Keratinocyte (primary cell): Measurements from ENCODE around the gene TOP2A. TPM values are rescaled to one million over a fixed set of nuclear protein-coding genes. Genes with fewer than 3 reads are reported as not detected.

Experiments
- DNase-seq: peaks from one replicate; pipeline ENCODE4 v3.0.0-alpha.2; 2011; ENCODE audit warnings: low read depth, missing footprints, low spot score
- FAIRE-seq: peaks from 2 replicates; lab custom pipeline; 2011; peaks lifted over from hg19 to GRCh38; lab: Jason Lieb, UNC
- H2AFZ ChIP-seq: 2 replicates; pipeline ENCODE4 v1.6.0; 2012; ENCODE audit warnings: low read length, control low read depth, inconsistent platforms; ENCODE audit not compliant: control insufficient read depth
- H3K27ac ChIP-seq: 2 replicates; pipeline ENCODE4 v1.5.1; 2011; ENCODE audit warnings: low read length; ENCODE audit not compliant: control insufficient read depth, insufficient read depth
- H3K27me3 ChIP-seq: 3 replicates; pipeline ENCODE4 v1.6.0; 2011; ENCODE audit warnings: low read length; ENCODE audit not compliant: control insufficient read depth, insufficient read depth; ENCODE audit errors: extremely low read depth
- H3K36me3 ChIP-seq, 2 experiments: 2 replicates in 1 of 2; 3 replicates in 1 of 2; pipeline ENCODE4 v1.5.1; 2011; ENCODE audit warnings: low read length in 2 of 2, mild to moderate bottlenecking in 1 of 2; ENCODE audit not compliant: control insufficient read depth in 2 of 2, insufficient read depth in 2 of 2; ENCODE audit errors: extremely low read depth in 1 of 2
- H3K4me1 ChIP-seq: 3 replicates; pipeline ENCODE4 v1.5.1; 2011; ENCODE audit warnings: low read length; ENCODE audit not compliant: control insufficient read depth, insufficient read depth; ENCODE audit errors: extremely low read depth
- H3K4me2 ChIP-seq: 3 replicates; pipeline ENCODE4 v1.6.0; 2011; ENCODE audit warnings: low read depth, low read length; ENCODE audit not compliant: control insufficient read depth, insufficient read depth; ENCODE audit errors: extremely low read depth
- H3K4me3 ChIP-seq, 3 experiments: fragments of 200-600 bp in 1 of 3; sonication (generic) in 1 of 3; 2 replicates in 2 of 3; 3 replicates in 1 of 3; pipeline ENCODE4 v1.5.1; 2011 to 2016; ENCODE audit warnings: low read length in 3 of 3, mild to moderate bottlenecking in 3 of 3, control low read depth in 2 of 3, inconsistent platforms in 1 of 3, low read depth in 1 of 3, mixed read lengths in 1 of 3, mixed run types in 1 of 3, moderate library complexity in 1 of 3; ENCODE audit not compliant: control insufficient read depth in 2 of 3, insufficient read depth in 2 of 3; ENCODE audit errors: extremely low read depth in 1 of 3
- H3K79me2 ChIP-seq: 2 replicates; pipeline ENCODE4 v1.6.0; 2012; ENCODE audit warnings: low read length; ENCODE audit not compliant: control insufficient read depth, insufficient read depth
- H3K9ac ChIP-seq: 3 replicates; pipeline ENCODE4 v1.6.0; 2011; ENCODE audit warnings: low read length; ENCODE audit not compliant: control insufficient read depth, insufficient read depth; ENCODE audit errors: extremely low read depth
- H3K9me1 ChIP-seq: 3 replicates; pipeline ENCODE4 v1.6.0; 2011; ENCODE audit warnings: low read length; ENCODE audit not compliant: control insufficient read depth, insufficient read depth; ENCODE audit errors: extremely low read depth
- H3K9me3 ChIP-seq: 2 replicates; pipeline ENCODE4 v1.5.1; 2012; ENCODE audit warnings: low read depth, low read length; ENCODE audit not compliant: control insufficient read depth
- H4K20me1 ChIP-seq: 3 replicates; pipeline ENCODE4 v1.6.0; 2011; ENCODE audit warnings: low read length; ENCODE audit not compliant: control insufficient read depth, insufficient read depth; ENCODE audit errors: extremely low read depth
- EZH2 ChIP-seq: IDR thresholded peaks from one replicate; pipeline ENCODE4 v1.6.1; 2012; ENCODE audit warnings: inconsistent platforms, mild to moderate bottlenecking, low read length, moderate library complexity
- dilution Hi-C: fragments of 300-500 bp; cut with MboI; formaldehyde crosslinking; loops from one replicate; pipeline ENCODE4 v1.7.0; 2020; ENCODE audit warnings: low sequenced_read_pairs; ENCODE audit not compliant: extremely low pct_ligation_motif_present
- polyA plus RNA-seq, 5 experiments: library from polyadenylated mRNA; depleted of rRNA in 3 of 5; stranded (reverse) in 3 of 5; stranded (forward) in 1 of 5; unstranded in 1 of 5; fragments of >200 nt; gene quantifications; 1 replicate in 1 of 5; 2 replicates in 3 of 5; 3 replicates in 1 of 5; pipeline versions ENCODE4 v1.2.1 to v1.2.3, GENCODE V29; 2011 to 2012; ENCODE audit warnings: missing spikeins in 2 of 5, low read depth in 1 of 5, low replicate concordance in 1 of 5
- TF ChIP-seq, protein P1 (sequence below), 3 experiments: IDR thresholded peaks in 1 of 3; conservative IDR thresholded peaks in 1 of 3; optimal IDR thresholded peaks in 1 of 3; 2 replicates in 2 of 3; 3 replicates in 1 of 3; pipeline versions ENCODE3 to v1.5.1; 2011; ENCODE audit warnings: low read length in 3 of 3, mild to moderate bottlenecking in 3 of 3, moderate library complexity in 2 of 3, control low read depth in 1 of 3, inconsistent platforms in 1 of 3; ENCODE audit not compliant: insufficient read depth in 2 of 3; ENCODE audit errors: extremely low read depth in 1 of 3

TOP2A gene
- polyA plus RNA-seq, 1 donor (not counting 4 experiments of a cell fraction or from before 2014, with no cell fraction given), result 45.0 TPM

DNA sequence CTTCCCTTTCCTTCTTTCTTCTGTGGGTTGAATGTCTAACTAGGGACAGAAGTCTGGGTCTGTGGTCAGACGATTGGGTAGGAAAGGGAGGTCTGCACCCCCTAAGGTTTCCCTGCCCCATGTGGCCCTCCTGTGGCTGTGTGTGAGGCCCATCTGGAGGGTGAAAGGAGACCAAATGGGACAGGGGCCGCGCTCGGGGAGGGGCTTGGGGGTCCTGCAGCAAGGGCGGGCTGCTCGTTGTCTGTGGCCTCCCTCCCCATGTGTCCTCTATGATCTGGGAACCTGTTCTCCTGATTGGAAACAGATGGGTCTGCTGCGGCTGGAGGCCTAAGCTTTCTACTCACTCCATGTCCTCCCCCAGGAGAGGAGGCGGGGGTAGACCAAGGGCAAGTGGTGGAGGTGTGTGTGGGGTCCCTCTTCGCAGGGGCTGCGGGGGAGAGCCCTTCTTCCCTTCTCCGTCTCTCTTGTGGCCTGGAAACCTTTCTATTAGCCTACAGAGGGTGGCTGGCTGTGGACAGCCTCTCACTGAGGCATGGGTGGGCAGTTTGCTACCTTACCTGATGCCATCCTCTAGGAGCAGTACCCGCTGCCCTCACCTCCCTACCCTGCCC lies 44.1 kb upstream of the TOP2A start:
- FAIRE-seq, result no peak
- no peak overlapping the region for H3K27ac ChIP-seq

GRCh38 chr17:40460968-40461731 lies 43.5 kb upstream of the TOP2A start:
- dilution Hi-C loops, result no loop called here
- H3K4me1 ChIP-seq, result peaks cover 18% of the 10 kb centered on the region
- no peak overlapping the region for H2AFZ ChIP-seq
- no peak overlapping the region for H3K9ac ChIP-seq
- FAIRE-seq (no peak), DNase-seq (no peak)
- peaks cover 6% of the 10 kb centered on the region for H3K27me3 ChIP-seq
- no peak overlapping the region for H3K4me3 ChIP-seq
- H3K27ac ChIP-seq, result no peak overlapping the region
- no peak for TF ChIP-seq EZH2
- TF ChIP-seq, protein P1, sequence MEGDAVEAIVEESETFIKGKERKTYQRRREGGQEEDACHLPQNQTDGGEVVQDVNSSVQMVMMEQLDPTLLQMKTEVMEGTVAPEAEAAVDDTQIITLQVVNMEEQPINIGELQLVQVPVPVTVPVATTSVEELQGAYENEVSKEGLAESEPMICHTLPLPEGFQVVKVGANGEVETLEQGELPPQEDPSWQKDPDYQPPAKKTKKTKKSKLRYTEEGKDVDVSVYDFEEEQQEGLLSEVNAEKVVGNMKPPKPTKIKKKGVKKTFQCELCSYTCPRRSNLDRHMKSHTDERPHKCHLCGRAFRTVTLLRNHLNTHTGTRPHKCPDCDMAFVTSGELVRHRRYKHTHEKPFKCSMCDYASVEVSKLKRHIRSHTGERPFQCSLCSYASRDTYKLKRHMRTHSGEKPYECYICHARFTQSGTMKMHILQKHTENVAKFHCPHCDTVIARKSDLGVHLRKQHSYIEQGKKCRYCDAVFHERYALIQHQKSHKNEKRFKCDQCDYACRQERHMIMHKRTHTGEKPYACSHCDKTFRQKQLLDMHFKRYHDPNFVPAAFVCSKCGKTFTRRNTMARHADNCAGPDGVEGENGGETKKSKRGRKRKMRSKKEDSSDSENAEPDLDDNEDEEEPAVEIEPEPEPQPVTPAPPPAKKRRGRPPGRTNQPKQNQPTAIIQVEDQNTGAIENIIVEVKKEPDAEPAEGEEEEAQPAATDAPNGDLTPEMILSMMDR (optimal IDR thresholded peaks at IDR 0.05 in 1 of 3, IDR thresholded peaks at IDR 0.05 in 1 of 3, conservative IDR thresholded peaks at IDR 0.05 in 1 of 3; ENCODE audit: extremely low read depth in 1 of 3, insufficient read depth in 2 of 3, low read length in 3 of 3), result no peak
- H3K9me3 ChIP-seq, result no peaks in the 10 kb centered on the region
- H3K9me1 ChIP-seq, result no peaks in the 10 kb centered on the region
- no peaks in the 10 kb centered on the region for H3K36me3 ChIP-seq
- H4K20me1 ChIP-seq, result no peaks in the 10 kb centered on the region
- no peaks in the 10 kb centered on the region for H3K79me2 ChIP-seq
- no peak overlapping the region for H3K4me2 ChIP-seq

More for the DNA sequence above, 44.1 kb upstream of the TOP2A start:
- no peak overlapping the region for H3K9ac ChIP-seq
- H3K27me3 ChIP-seq, result peaks cover 13% of the 10 kb centered on the region
- no peaks in the 10 kb centered on the region for H4K20me1 ChIP-seq
- no peaks in the 10 kb centered on the region for H3K79me2 ChIP-seq
- no peak for TF ChIP-seq EZH2
- TF ChIP-seq, protein P1 (optimal IDR thresholded peaks at IDR 0.05 in 1 of 3, IDR thresholded peaks at IDR 0.05 in 1 of 3, conservative IDR thresholded peaks at IDR 0.05 in 1 of 3; ENCODE audit: extremely low read depth in 1 of 3, insufficient read depth in 2 of 3, low read length in 3 of 3), result no peak
- H3K36me3 ChIP-seq, result no peaks in the 10 kb centered on the region
- H3K4me2 ChIP-seq, result no peak overlapping the region
- H3K4me1 ChIP-seq, result peaks cover 18% of the 10 kb centered on the region
- H3K4me3 ChIP-seq, result no peak overlapping the region
- DNase-seq, result no peak
- H3K9me1 ChIP-seq, result no peaks in the 10 kb centered on the region
- H3K9me3 ChIP-seq, result no peaks in the 10 kb centered on the region
- dilution Hi-C loops, result no loop called here
- H2AFZ ChIP-seq, result no peak overlapping the region
